Common myeloid progenitor, CD34-positive (primary cell): ENCODE data around the gene PCBD1.

Experiments used
- CTCF ChIA-PET: fragments of 350-600 bp; sonication (Branson Sonifier 250); formaldehyde crosslinking; loops from one replicate; lab custom pipeline; 2021; ENCODE audit warnings: antibody characterized with exemption; lab: Charles Lee
- POLR2A ChIA-PET: fragments of 350-600 bp; sonication (Branson Sonifier 250); formaldehyde crosslinking; loops from one replicate; lab custom pipeline; 2021; ENCODE audit warnings: antibody characterized with exemption; lab: Charles Lee
- DNase-seq, 3 donors: peaks; one replicate each; pipeline versions ENCODE4 v3.0.0 to v3.0.0-alpha.2; 2013
- H3K27ac ChIP-seq, 2 experiments: 1 replicate in 1 of 2; 2 replicates in 1 of 2; pipeline ENCODE4 v1.7.0; 2013; ENCODE audit warnings: inconsistent platforms in 2 of 2, low read length in 2 of 2, mild to moderate bottlenecking in 2 of 2, low read depth in 1 of 2, moderate library complexity in 1 of 2; ENCODE audit not compliant: severe bottlenecking in 2 of 2, insufficient read depth in 1 of 2, poor library complexity in 1 of 2
- H3K27me3 ChIP-seq, 5 experiments: replicated peaks in 2 of 5; 1 replicate in 3 of 5; 2 replicates in 2 of 5; pipeline versions ENCODE4 v1.6.1 to v1.7.0; 2013; ENCODE audit warnings: low read length in 4 of 5, mild to moderate bottlenecking in 2 of 5, moderate library complexity in 2 of 5, inconsistent platforms in 1 of 5; ENCODE audit not compliant: insufficient read depth in 5 of 5, control insufficient read depth in 4 of 5
- H3K36me3 ChIP-seq, 4 experiments: 1 replicate in 2 of 4; 2 replicates in 2 of 4; pipeline versions ENCODE4 v1.6.1 to v1.7.0; 2013; ENCODE audit warnings: low read length in 3 of 4, control low read depth in 1 of 4, mild to moderate bottlenecking in 1 of 4; ENCODE audit not compliant: control insufficient read depth in 4 of 4, insufficient read depth in 4 of 4
- H3K4me1 ChIP-seq, 4 experiments: 1 replicate in 3 of 4; 2 replicates in 1 of 4; pipeline versions ENCODE4 v1.6.1 to v1.7.1; 2013; ENCODE audit warnings: low read length in 3 of 4, mild to moderate bottlenecking in 3 of 4, control low read depth in 1 of 4, inconsistent platforms in 1 of 4, moderate library complexity in 1 of 4; ENCODE audit not compliant: control insufficient read depth in 4 of 4, insufficient read depth in 4 of 4; ENCODE audit errors: control extremely low read depth in 1 of 4
- H3K4me3 ChIP-seq, 7 experiments: 1 replicate in 4 of 7; 2 replicates in 3 of 7; pipeline versions ENCODE4 v1.5.1 to v1.7.0; 2013; ENCODE audit warnings: mild to moderate bottlenecking in 7 of 7, low read length in 6 of 7, moderate library complexity in 6 of 7, inconsistent platforms in 2 of 7, low read depth in 2 of 7, control low read depth in 1 of 7; ENCODE audit not compliant: insufficient read depth in 4 of 7, control insufficient read depth in 1 of 7; ENCODE audit errors: extremely low read depth in 1 of 7
- H3K9me3 ChIP-seq, 5 experiments: 1 replicate in 4 of 5; 2 replicates in 1 of 5; pipeline versions ENCODE4 v1.6.1 to v1.7.1; 2013; ENCODE audit warnings: low read length in 4 of 5, mild to moderate bottlenecking in 2 of 5, inconsistent platforms in 1 of 5, low read depth in 1 of 5, moderate library complexity in 1 of 5; ENCODE audit not compliant: control insufficient read depth in 4 of 5, insufficient read depth in 2 of 5; ENCODE audit errors: control extremely low read depth in 1 of 5
- WGBS: methylation state at CpG from one replicate; pipeline ENCODE4 v1.1.5; 2013; ENCODE audit not compliant: insufficient coverage; 5-methylcytosine and 5-hydroxymethylcytosine counted together

PCBD1 gene

DNA sequence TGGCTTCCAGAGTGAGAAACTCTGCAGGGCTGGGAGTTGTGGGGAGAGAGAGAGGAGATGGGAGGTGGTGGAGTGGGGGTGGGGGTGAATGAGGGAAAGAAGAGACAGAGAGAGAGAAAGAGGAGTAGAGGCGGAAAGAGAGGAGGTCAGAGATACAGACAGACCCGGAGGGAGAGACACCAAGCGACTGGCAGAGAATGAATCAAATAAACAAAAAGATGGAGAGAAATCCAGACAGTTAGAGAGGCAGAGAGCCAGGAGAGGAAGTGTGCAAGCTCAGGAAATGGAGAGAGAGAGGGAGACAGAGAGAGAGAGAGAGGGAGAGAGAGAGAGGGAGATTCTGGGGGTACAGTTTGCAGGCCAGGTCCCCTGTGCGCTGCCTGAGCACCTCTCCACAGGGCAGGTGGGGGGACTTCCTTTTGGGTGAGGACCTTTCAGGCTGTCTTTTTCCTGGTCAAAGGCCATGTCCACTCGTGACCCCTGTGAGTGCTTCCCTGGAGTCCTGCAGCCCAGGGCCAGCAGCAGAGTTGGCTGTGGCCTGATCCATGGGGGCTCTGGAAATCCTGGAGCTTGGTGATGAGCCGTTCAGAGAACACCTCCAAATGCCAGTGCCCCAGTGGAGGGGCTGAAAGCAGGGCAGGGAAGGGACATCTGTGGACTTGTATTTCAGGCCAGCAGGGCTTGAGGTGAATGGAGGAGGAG lies 25.0 kb upstream of the PCBD1 start:
- peaks cover 0 to 3% (median 0%) of the 10 kb centered on the region in 5 experiments for H3K27me3 ChIP-seq
- no peaks in the 10 kb centered on the region for H3K36me3 ChIP-seq
- no peak overlapping the region for H3K4me3 ChIP-seq
- peaks cover 0 to 8% (median 2%) of the 10 kb centered on the region in 4 experiments for H3K4me1 ChIP-seq
- 54% methylated on average over 4 of the region's 6 CpGs for WGBS
- DNase-seq, result no peak
- POLR2A ChIA-PET, result no interaction called here
- CTCF ChIA-PET, result interaction anchor here (1.0 kb wide), 1 partner anchor 29 kb away, joined by 3 read pairs; no protein-coding TSS in a partner anchor
- peaks cover 0 to 3% (median 0%) of the 10 kb centered on the region in 5 experiments for H3K9me3 ChIP-seq
- H3K27ac ChIP-seq, result no peak overlapping the region

GRCh38 chr10:70912556-70912955 lies 24.2 kb upstream of the PCBD1 start:
- Histone ChIP-seq H3K27me3 (no peaks in the 10 kb centered on the region), H3K4me3 (no peak overlapping the region), H3K9me3 (peaks cover 0 to 3% (median 0%) of the 10 kb centered on the region in 5 experiments), H3K36me3 (no peaks in the 10 kb centered on the region), H3K27ac (no peak overlapping the region), H3K4me1 (peaks cover 0 to 8% (median 2%) of the 10 kb centered on the region in 4 experiments)
- no peak for DNase-seq
- 98% methylated on average over 4 of the region's 5 CpGs for WGBS
- CTCF ChIA-PET, result interaction anchor here (0.9 to 1.0 kb wide), 2 partner anchors 11 to 28 kb away, joined by 3 to 4 read pairs; no protein-coding TSS in a partner anchor
- POLR2A ChIA-PET, result no interaction called here

- H3K4me3 ChIP-seq, result no peak overlapping the region
- no peaks in the 10 kb centered on the region for H3K27me3 ChIP-seq
- ChIA-PET CTCF (no interaction called here), POLR2A (no interaction called here)
- peaks cover 0 to 8% (median 2%) of the 10 kb centered on the region in 4 experiments for H3K4me1 ChIP-seq
- peaks cover 0 to 3% (median 0%) of the 10 kb centered on the region in 5 experiments for H3K9me3 ChIP-seq
- DNase-seq, result no peak
- no peaks in the 10 kb centered on the region for H3K36me3 ChIP-seq
- WGBS, result no CpG with 5 or more reads among the region's 4 CpGs
- H3K27ac ChIP-seq, result no peak overlapping the region
These were observed 23.0 kb upstream of the PCBD1 start for GRCh38 chr10:70911386-70911785.

DNA sequence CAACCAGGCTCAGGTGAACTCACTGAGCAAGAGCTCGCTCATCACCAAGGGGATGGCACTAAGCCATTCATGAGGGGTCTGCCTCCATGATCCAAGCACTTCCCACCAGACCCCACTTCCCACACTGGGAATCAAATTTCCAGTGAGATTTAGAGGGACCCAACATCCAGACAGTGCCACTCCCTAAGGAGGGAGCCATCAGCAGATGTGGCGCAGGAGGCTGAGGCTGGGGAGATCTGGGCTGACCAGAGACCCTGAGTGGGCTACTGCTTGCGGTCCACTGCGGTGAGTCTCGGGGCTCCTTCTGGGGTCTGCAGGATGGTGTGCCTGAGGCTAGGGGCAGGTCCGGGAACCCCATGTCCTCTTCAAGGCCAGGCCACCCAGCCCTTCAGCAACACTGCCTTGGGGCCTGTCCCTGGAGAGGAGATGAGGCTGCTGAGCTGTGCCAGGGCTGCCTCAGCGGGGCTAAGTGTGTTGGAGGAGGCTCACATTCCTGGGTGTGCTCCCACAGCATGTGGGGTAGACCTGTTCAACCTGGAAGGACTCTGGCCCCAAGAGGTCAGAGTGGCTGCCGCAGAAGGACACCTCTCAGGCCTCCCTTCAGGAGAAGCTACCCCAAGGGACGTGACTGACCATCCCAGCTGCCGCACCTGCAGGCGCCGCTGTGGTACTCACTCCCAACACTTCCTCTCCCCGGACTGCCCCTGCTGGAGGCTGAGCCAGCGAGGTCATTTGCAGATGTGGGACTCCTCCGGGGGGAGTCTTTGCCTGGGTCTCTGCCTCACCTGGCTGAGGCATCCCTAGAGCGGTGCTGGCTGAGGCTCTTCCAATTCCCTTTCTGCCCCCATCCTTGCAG lies 22.3 kb upstream of the PCBD1 start:
- DNase-seq, result no peak
- POLR2A ChIA-PET, result no interaction called here
- 100% methylated on average over 13 of the region's 16 CpGs for WGBS
- H3K9me3 ChIP-seq, result peaks cover 0 to 3% (median 0%) of the 10 kb centered on the region in 5 experiments
- peaks cover 0 to 8% (median 2%) of the 10 kb centered on the region in 4 experiments for H3K4me1 ChIP-seq
- no peaks in the 10 kb centered on the region for H3K27me3 ChIP-seq
- H3K27ac ChIP-seq, result no peak overlapping the region
- no peak overlapping the region for H3K4me3 ChIP-seq
- no peaks in the 10 kb centered on the region for H3K36me3 ChIP-seq
- CTCF ChIA-PET, result interaction anchor here (10.7 kb wide), 1 partner anchor 15 kb away, joined by 57 read pairs; no protein-coding TSS in a partner anchor

DNA sequence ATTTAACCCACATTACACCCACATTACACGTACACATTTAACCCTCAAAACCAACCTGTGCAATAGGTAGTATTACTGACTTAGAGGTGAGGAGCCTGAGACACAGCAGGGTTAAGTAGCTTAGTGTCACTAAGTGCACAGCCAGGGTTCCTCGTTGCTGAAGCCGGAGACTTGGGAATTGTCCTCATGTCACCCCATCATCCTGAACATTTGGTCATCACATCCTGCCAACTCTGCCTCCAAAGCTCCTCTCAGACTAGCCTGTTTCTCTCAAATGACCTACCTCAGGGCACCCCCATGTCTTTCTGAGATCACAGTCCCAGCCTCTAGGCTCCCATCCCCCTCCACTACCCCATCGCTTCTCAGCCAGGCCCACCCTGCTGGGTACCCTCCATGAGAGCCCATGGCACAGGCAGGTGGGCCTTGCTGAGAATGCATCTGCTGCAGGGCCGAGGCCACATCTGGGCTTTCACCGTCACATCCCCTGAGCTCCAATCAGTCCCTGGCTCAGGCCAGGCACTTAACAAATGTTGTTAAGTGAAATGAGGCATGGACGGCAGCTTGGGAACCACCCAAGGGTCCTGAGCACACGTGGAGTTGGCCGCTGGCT lies 21.1 kb upstream of the PCBD1 start:
- no peak overlapping the region for H3K4me3 ChIP-seq
- CTCF ChIA-PET, result interaction anchor here (0.9 to 10.7 kb wide), 4 partner anchors 11 to 376 kb away, joined by 4 to 57 read pairs (median 6); no protein-coding TSS in a partner anchor
- POLR2A ChIA-PET, result no interaction called here
- no peak for DNase-seq
- no peak overlapping the region for H3K27ac ChIP-seq
- H3K36me3 ChIP-seq, result no peaks in the 10 kb centered on the region
- H3K27me3 ChIP-seq, result no peaks in the 10 kb centered on the region
- H3K4me1 ChIP-seq, result peaks cover 0 to 8% (median 2%) of the 10 kb centered on the region in 4 experiments
- peaks cover 0 to 3% (median 0%) of the 10 kb centered on the region in 5 experiments for H3K9me3 ChIP-seq
- 95% methylated on average over 8 of the region's 9 CpGs for whole genome bisulfite sequencing

GRCh38 chr10:70908406-70909296 lies 20.3 kb upstream of the PCBD1 start:
- no peak overlapping the region for H3K4me3 ChIP-seq
- H3K36me3 ChIP-seq, result no peaks in the 10 kb centered on the region
- H3K4me1 ChIP-seq, result peaks cover 0 to 8% (median 2%) of the 10 kb centered on the region in 4 experiments
- ChIA-PET POLR2A (no interaction called here), CTCF (interaction anchor here (1.5 to 10.7 kb wide), 2 partner anchors 17 to 376 kb away, joined by 6 to 57 read pairs; no protein-coding TSS in a partner anchor)
- no peak for DNase-seq
- H3K9me3 ChIP-seq, result peaks cover 0 to 3% (median 0%) of the 10 kb centered on the region in 5 experiments
- no peaks in the 10 kb centered on the region for H3K27me3 ChIP-seq
- no peak overlapping the region for H3K27ac ChIP-seq
- WGBS, result 97% methylated on average over 11 of the region's 12 CpGs
